GM13977 (cell line): ENCODE measurements around the gene TMEM233.

Experiments used
- DNase-seq: peaks from one replicate; pipeline ENCODE4 v3.0.0; 2012; ENCODE audit warnings: low spot score
- CTCF ChIP-seq: IDR thresholded peaks from 2 replicates; pipeline ENCODE4 v1.5.1; 2012; ENCODE audit warnings: mild to moderate bottlenecking, control low read depth; ENCODE audit not compliant: insufficient read depth; ENCODE audit errors: extremely low read depth, missing control alignments
- in situ Hi-C: fragments of 300-500 bp; cut with MboI; formaldehyde crosslinking; loops from one replicate; pipeline ENCODE4 v1.12.0; 2022; ENCODE audit warnings: low sequenced_read_pairs, low pct_unique_long_range_greater_than_20kb, mixed read lengths, inconsistent platforms; ENCODE audit not compliant: unreplicated experiment

The TMEM233 gene

GRCh38 chr12:119570771-119571170 is 22.8 kb upstream of the TMEM233 start:
- no peak for DNase-seq
- TF ChIP-seq CTCF, result no peak
- in situ Hi-C loops, result no loop called here

- in situ Hi-C loops, result no loop called here
- TF ChIP-seq CTCF, result no peak
These were observed 20.5 kb upstream of the TMEM233 start for GRCh38 chr12:119573086-119573485.

GRCh38 chr12:119574255-119574654 is 19.3 kb upstream of the TMEM233 start:
- no peak for DNase-seq
- in situ Hi-C loops, result no loop called here
- no peak for TF ChIP-seq CTCF

More at GRCh38 chr12:119573086-119573485, 20.5 kb upstream of the TMEM233 start:
- DNase-seq, result no peak

DNA sequence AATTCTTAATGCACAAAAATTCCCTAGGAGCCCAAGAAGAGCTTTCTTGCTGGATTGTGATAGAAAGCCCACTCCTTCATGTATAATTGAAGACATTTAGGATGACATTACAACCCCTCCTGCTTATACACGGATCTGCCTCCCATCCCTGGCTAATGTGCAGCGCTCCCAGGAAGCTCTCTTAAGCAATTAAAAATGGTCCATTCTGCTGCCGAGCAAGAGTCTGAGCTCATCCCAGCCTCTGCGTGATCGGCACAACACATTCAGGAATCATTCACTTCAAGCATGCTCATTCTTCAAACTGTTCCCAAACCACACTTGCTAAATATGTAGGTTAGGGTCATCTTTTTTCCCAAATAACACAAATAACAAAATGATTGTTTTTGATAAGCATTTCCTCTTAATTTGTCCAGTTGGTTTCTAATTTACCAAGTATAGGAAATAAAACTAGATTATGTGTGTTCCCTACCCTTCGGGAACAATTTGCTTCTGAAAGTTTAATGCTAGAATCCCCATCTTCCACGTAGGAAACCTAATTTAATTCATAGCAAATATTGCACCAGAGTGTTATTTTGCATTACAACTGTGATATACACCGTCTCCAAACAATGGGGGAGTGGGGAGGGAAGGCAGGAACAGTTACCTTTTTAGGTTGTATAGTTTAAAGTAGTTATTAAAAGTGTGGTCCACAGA is 17.3 kb upstream of the TMEM233 start:
- in situ Hi-C loops, result no loop called here
- no peak for DNase-seq
- no peak for TF ChIP-seq CTCF

DNA sequence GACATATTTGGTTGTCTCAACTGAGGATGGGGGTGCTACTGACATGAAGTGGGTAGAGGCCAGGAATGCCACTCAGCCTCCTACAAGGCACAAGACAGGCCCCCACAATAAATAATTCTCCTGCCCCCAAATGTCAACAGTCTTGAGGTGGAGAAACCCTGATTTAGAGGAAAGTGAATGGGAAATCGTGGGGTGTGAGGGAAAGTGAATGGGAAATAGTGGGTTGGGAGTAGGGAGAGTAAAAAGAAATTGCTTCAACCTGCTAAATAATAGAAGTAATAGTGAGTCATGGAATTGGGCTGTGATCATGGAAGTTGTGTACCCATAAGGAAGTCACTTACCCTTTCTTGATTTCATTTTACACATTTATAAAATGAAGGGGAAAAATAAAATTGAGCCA is 16.7 kb upstream of the TMEM233 start:
- no peak for DNase-seq
- in situ Hi-C loops, result no loop called here

GRCh38 chr12:119578112-119578511 is 15.5 kb upstream of the TMEM233 start:
- TF ChIP-seq CTCF, result no peak
- DNase-seq, result no peak
- in situ Hi-C loops, result no loop called here

More for the DNA sequence above, 16.7 kb upstream of the TMEM233 start:
- TF ChIP-seq CTCF, result no peak
